GM21717 (cell line): ENCODE results near the gene KDM5A.
"Not testable (repeated sequence)": the region's sequence is repeated elsewhere in the genome, so short reads cannot be mapped to it uniquely, and the experiment has no call there.

Source experiments
- ATAC-seq: cut with Tn5 transposase; IDR thresholded peaks from one replicate; pipeline ENCODE4 v1.9.1; 2021; ENCODE audit warnings: mild to moderate bottlenecking, moderate library complexity; ENCODE audit not compliant: unreplicated experiment

Gene KDM5A

GRCh38 chr12:334125-334524, 55.0 kb downstream of the KDM5A start:
- no peak for ATAC-seq

GRCh38 chr12:332581-333205, 56.4 kb downstream of the KDM5A start:
- ATAC-seq, result no peak

GRCh38 chr12:331287-331686, 57.8 kb downstream of the KDM5A start:
- ATAC-seq, result no peak

- ATAC-seq, result no peak
Observed at GRCh38 chr12:325906-326305, 63.2 kb downstream of the KDM5A start.

GRCh38 chr12:323507-323906, 65.6 kb downstream of the KDM5A start:
- no peak for ATAC-seq

GRCh38 chr12:321606-322326, 67.4 kb downstream of the KDM5A start:
- ATAC-seq, result no peak

- ATAC-seq, result no peak
Observed at GRCh38 chr12:318759-319515, 70.2 kb downstream of the KDM5A start.

- no peak for ATAC-seq
Observed at GRCh38 chr12:308511-308910, 80.6 kb downstream of the KDM5A start.

GRCh38 chr12:307406-307805, 81.7 kb downstream of the KDM5A start:
- ATAC-seq, result no peak

- no peak for ATAC-seq
Observed at GRCh38 chr12:304805-305204, 84.3 kb downstream of the KDM5A start.

GRCh38 chr12:302766-303165, 86.4 kb downstream of the KDM5A start:
- not testable (repeated sequence) for ATAC-seq

GRCh38 chr12:300166-300565, 89.0 kb downstream of the KDM5A start:
- ATAC-seq, result not testable (repeated sequence)

- ATAC-seq, result not testable (repeated sequence)
Observed at GRCh38 chr12:299511-299910, 89.6 kb downstream of the KDM5A start.

GRCh38 chr12:298059-298458, 91.1 kb downstream of the KDM5A start:
- not testable (repeated sequence) for ATAC-seq

- ATAC-seq, result no peak
Observed at GRCh38 chr12:295132-295531, 94.0 kb downstream of the KDM5A start.

- ATAC-seq, result no peak
Observed at GRCh38 chr12:293199-293598, 95.9 kb downstream of the KDM5A start.

GRCh38 chr12:292186-292585, 96.9 kb downstream of the KDM5A start:
- ATAC-seq, result no peak

- ATAC-seq, result no peak
Observed at GRCh38 chr12:291153-291723, 97.9 kb downstream of the KDM5A start.

GRCh38 chr12:288687-289086, 100.4 kb downstream of the KDM5A start:
- no peak for ATAC-seq

GRCh38 chr12:286531-287300, 102.4 kb downstream of the KDM5A start:
- ATAC-seq, result no peak

GRCh38 chr12:278046-278445, 111.1 kb downstream of the KDM5A start:
- no peak for ATAC-seq
